IPS-18c (cell line): ENCODE results near the gene MRTFA.
"Not testable (repeated sequence)": the region's sequence is repeated elsewhere in the genome, so short reads cannot be mapped to it uniquely, and the experiment has no call there.

Source experiments
- H3K4me3 ChIP-seq: 2 replicates; pipeline ENCODE4 v1.7.0; 2013; ENCODE audit warnings: low read depth, mild to moderate bottlenecking, low read length, moderate library complexity; ENCODE audit not compliant: insufficient read depth
- H3K9me3 ChIP-seq: one replicate; pipeline ENCODE4 v1.6.1; 2013; ENCODE audit warnings: mild to moderate bottlenecking, low read length, moderate library complexity; ENCODE audit not compliant: control insufficient read depth, insufficient read depth

The MRTFA gene

DNA sequence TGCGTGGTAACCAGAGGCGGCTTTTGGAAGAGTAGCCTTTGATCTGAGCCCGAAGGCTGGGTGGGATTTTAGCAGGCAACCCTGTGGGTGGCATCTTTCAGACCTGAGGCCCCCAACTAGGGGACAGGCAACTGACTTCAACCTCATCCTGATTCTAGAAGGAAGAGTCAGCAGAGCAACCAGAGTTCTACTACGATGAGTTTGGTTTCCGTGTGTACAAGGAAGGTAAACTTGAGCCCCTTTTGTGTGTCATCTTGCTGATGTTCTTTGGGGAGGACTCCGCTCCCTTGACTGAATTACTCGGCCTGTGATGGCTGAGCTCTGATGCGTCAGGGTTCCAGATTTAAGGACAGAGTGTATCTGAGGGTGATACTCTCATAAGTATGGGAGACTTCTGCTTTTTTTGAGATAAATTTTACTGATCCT lies 234.5 kb downstream of the MRTFA start:
- Histone ChIP-seq H3K4me3 (no peak overlapping the region), H3K9me3 (no peaks in the 10 kb centered on the region)

DNA sequence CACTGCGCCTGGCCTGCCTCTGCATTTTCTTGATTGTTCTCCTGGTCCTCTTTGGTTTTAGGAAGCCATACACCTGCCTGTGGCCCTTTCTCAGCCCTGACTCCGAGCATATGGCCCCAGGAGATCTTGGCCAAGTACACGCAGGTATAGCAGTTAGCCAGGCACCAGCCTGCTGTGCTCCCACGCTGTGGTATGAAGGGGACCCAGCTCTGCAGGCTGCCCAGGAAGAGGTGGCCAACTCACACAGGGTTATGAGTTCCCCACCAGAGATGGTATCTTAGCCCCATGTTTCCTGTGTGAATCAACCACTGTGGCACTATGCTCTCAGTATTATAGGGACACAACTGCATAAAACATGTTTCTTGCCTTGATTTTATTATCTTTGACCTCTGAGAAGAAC lies 235.0 kb downstream of the MRTFA start:
- Histone ChIP-seq H3K9me3 (no peaks in the 10 kb centered on the region), H3K4me3 (no peak overlapping the region)

DNA sequence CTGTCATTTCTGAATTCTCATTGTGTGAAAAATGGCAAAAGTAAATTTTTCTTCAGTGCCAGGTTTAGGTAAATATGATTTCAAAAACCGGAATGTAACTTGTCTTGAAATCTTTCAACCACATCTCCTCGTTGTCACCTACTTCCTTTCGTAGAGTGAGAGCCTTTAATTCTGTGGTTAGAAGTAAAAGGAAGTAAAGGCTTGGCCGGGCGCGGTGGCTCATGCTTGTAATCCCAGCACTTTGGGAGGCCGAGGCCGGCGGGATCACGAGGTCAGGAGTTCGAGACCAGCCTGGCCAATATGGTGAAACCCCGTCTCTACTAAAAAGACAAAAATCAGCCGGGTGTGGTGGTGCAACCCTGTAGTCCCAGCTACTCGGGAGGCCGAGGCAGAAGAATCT lies 236.4 kb downstream of the MRTFA start:
- Histone ChIP-seq H3K4me3 (no peak overlapping the region), H3K9me3 (no peaks in the 10 kb centered on the region)

DNA sequence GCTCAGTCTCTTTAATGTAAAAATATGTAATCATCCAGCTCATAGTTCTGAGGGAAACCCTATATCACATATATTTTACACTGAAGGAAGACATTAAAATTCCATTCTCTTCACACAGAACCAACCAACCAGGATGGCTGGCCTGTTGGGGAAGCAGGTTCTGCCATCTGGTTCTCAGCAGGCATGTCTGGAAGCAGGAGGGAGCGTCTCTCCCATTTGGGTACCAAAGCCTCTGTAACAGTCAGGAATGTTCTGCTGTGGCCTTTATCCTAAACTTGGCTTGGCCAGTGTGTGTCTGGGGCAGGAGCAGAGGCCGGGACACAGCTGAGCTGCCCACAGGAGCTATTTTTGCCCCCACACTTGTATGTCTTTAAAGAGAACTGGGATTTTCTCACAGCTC lies 236.9 kb downstream of the MRTFA start:
- Histone ChIP-seq H3K9me3 (no peaks in the 10 kb centered on the region), H3K4me3 (no peak overlapping the region)

DNA sequence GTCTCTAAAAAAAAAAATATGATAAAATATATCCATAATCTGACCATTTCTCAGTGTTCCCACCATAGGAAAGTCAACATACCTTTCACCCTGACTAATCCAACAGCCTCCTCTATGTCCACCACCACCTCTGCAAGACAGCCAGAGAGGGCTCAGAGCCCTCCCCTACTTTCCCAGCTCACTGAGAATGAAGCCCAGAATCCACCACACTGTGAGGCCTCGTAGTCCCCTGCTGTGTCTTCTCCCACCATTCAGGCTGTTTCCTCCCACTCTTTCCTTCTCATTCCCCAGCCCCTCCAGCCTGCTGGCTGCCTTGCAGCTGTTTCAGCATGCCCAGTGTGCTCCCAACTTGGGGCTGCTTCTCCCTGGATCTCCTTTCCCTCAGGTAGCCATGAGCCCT lies 239.1 kb downstream of the MRTFA start:
- H3K4me3 ChIP-seq, result no peak overlapping the region
- H3K9me3 ChIP-seq, result no peaks in the 10 kb centered on the region

DNA sequence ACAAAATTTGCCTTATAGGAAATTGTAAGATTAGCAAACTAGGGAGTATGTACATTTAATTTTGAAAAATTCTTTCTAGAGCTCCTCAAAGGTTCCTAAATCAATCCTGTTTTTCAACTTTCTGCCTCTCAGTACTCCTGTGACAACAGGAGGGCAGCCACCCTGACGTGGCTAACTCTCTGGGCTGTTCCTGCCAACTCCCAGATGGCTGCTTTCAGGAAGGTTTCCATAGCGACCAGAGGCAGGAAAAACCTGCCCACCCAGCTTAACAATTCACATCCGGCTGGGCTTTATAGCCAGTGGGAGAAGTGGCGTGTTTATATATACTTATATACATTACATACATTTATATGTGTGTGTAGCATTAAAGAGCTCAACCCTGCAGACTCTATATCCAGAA lies 239.6 kb downstream of the MRTFA start:
- H3K9me3 ChIP-seq, result peaks cover under 1% of the 10 kb centered on the region
- H3K4me3 ChIP-seq, result no peak overlapping the region

DNA sequence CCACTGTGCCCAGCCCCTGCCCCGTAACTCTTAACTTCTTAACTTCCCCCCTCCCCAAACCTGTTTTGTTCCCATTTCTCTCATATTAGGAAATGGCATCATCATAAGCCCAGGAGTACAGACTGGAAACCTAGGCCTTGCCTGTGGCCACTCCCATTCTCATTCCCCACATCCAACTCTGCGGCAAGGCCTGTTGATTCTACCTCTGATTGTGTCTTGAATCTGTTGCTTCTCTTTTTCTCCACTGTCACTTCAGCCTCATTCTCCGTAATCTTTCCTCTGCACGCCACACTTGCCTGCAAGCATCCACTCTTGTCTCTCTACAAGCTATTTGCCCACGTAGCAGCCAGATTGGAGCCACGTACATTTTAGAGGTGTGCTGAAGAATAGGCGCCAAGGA lies 240.9 kb downstream of the MRTFA start:
- Histone ChIP-seq H3K4me3 (no peak overlapping the region), H3K9me3 (peaks cover 2% of the 10 kb centered on the region)

DNA sequence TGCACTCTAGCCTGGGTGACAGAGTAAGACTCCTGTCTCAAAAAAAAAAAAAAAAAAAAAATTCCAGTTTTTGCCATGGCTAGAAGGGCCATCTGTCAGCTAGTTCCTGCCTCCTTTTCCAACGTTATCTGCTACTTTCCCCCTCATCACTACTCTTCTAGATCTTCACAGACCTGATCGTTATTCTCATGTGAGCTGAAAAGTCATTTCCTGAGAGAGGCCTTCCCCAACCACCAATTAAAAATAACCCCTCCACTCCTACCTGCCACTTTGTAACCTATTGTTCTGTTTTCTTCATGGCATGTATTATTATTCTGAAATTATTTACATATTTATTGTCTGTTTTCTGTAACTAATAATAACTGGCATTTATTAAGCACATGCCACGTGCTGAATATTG lies 241.9 kb downstream of the MRTFA start:
- Histone ChIP-seq H3K4me3 (no peak overlapping the region), H3K9me3 (peaks cover 2% of the 10 kb centered on the region)

DNA sequence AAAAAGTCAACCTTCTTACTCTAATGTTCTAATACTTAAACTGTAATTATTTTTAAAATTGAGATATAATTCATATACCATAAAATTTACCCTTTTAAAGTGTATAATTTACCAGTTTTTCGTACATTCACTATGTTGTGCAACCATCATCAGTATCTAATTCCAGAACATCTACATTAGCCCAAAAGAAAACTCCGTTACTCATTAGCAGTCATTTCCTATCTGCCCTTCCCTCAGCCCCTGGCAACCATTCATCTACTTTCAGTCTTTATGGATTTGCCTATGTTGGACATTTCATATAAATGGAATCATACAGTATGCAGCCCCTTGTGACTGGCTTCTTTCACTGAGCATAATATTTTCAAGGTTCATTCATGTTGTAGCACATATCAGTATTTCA lies 243.9 kb downstream of the MRTFA start:
- Histone ChIP-seq H3K4me3 (no peak overlapping the region), H3K9me3 (peaks cover 2% of the 10 kb centered on the region)

DNA sequence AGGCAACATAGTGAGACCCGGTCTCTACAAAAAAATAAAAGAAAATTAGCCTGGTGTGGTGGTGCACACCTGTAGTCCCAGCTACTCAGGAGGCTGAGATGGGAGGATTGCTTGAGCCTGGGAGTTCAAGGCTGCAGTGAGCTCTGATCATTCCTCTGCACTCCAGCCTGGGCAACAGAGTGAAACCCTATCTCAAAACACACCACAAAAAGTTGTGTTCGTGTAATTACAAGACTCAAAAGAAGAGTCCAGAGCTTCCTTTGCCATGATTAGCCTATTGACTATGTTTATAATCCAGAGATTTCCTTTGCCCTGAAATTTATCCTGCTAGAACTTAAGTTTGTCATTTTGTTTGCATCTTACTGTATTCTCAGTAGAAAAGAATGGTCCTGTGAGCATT lies 245.1 kb downstream of the MRTFA start:
- Histone ChIP-seq H3K9me3 (peaks cover 2% of the 10 kb centered on the region), H3K4me3 (no peak overlapping the region)

DNA sequence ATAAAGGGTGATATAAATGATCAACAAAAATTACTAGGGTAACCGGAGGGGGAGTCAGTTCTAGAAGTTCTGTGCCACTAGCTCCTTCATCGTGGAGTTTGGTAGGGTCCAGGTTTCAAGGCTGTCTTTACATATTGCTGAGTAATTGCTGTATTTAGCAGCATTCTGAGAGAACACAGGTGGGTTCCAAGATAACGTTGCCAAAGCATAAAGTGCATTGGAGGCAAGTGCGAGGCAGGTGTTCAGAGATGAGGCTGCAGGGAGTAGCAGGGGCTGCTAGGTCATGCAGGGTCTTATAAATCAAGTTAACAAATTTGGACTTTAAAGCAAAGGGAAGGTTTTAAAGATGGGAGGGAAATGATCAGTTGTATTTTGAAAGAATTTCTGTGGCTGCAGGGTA lies 248.3 kb downstream of the MRTFA start:
- Histone ChIP-seq H3K4me3 (no peak overlapping the region), H3K9me3 (peaks cover 2% of the 10 kb centered on the region)

DNA sequence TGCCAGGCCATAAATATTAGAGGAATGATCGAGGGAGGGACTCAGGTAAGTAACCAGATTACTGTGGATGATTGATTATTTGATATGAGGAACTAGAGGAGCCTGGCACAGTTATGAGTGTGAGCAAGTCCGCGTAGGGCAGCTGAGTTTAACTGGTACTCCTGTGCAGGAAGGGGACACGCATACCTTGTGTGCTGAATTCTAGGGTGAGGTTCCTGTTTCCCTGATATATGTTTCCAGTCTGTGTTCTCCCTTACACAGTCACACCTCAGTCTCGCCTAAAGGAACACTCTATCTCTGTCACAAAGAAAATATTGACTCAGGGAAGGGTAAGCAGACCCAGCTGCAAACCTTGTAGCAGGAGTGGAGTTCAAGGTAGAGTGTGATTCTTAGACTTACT lies 248.8 kb downstream of the MRTFA start:
- Histone ChIP-seq H3K9me3 (peaks cover 2% of the 10 kb centered on the region), H3K4me3 (no peak overlapping the region)

DNA sequence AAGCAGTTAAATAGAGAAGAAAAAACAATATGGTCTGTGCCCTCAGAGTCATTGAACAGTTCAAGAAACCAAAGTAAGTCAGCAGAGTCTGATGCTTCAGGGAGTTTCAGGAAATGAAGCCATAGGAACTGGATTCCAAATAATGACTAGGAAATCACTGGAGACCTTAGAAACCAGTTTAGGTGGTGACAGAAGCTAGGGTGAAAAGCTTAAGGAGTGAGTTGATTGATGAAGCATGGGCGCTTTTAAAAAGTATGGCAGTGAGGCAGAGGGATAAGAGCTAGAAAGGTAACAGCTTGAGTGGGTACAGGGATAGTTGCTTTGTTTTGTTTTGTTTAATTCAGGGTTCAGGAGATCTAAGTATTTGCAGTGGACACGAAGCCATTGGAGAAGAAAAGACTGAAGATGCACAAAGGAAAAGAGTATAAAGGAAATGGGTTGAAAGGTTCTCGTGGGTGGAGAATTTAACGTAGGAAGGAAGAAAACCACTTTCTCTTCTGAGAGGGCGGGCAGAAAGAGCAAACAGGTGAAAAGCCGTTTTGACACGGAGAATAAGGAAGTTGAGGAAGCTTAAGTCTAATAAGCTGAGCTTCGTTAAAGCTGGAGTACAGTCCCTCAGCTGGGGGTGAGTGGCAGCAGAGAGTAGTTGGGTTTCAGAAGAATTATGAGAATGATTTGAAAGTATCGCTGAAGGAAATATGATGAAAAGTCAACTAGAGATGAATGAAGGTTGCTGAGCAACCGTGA lies 251.3 kb downstream of the MRTFA start:
- Histone ChIP-seq H3K4me3 (no peak overlapping the region), H3K9me3 (no peaks in the 10 kb centered on the region)

DNA sequence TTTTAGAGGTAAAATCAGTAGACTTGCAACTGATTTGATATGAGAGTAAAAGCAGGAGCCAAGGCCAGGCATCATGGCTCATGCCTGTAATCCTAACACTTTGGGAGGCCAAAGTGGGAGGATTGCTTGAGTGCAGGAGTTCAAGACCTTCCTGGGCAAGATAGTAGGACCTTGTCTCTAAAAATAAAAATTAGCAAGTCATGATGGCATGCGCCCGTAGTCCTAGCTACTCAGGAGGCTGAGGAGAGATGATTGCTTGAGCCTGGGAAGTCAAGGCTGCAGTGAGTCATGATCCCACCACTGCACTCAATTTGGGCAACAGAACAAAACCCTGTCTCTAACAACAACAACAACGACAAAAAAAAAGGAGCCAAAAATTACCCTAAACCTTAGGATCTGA lies 252.6 kb downstream of the MRTFA start:
- no peak overlapping the region for H3K4me3 ChIP-seq
- no peaks in the 10 kb centered on the region for H3K9me3 ChIP-seq

DNA sequence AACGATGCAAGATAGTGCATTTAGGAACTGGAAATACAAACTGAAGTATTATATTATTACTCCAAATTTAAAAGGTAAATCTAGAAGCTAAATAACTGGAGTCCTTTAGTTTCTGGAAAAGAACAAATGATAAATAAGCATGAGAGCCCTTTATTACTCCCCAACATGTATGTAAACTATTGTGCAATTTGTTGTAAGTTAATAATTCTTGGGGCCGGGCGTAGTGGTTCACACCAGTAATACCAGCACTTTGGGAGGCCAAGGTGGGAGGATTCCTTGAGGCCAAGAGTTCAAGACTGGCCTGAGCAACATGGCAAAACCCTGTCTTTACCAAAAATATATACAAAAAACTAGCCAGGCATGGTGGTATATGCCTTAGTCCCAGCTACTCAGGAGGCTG lies 255.1 kb downstream of the MRTFA start:
- no peak overlapping the region for H3K4me3 ChIP-seq
- no peaks in the 10 kb centered on the region for H3K9me3 ChIP-seq

DNA sequence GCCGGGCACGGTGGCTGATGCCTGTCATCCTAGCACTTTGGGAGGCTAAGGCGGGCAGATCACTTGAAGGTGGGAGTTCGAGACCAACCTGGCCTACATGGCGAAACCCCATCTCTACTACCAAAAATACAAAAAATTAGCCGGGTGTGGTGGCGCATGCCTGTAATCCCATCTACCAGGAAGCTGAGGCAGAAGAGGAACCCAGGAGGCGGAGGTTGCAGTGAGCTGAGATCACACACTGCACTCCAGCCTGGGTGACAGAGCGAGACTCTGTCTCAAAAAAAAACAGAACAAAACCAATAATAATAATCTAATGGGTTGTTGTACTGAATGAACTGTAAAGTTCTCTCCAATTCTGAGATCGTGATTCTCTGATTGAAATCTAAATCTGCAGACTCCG lies 258.1 kb downstream of the MRTFA start:
- not testable (repeated sequence) for H3K4me3 ChIP-seq

DNA sequence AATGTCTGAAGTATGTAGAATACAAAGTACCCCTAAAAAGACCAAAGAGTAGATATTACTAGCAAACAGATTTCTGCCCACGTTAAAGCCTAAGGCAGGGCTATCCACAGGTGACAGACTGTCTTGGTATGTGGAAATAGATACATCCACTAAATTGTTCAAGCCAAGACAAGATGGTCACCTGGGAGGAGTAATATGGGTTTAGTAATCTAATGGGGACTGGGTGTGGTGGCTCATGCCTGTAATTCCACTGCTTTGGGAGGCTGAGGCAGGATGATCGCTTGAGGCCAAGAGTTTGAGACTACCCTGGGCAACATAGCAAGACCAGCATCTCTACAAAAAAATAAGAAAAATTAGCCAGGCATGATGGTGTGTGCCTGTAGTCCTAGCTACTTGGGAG lies 258.6 kb downstream of the MRTFA start:
- no peaks in the 10 kb centered on the region for H3K9me3 ChIP-seq
- H3K4me3 ChIP-seq, result no peak overlapping the region

More for the DNA sequence above, 258.1 kb downstream of the MRTFA start:
- not testable (repeated sequence) for H3K9me3 ChIP-seq

DNA sequence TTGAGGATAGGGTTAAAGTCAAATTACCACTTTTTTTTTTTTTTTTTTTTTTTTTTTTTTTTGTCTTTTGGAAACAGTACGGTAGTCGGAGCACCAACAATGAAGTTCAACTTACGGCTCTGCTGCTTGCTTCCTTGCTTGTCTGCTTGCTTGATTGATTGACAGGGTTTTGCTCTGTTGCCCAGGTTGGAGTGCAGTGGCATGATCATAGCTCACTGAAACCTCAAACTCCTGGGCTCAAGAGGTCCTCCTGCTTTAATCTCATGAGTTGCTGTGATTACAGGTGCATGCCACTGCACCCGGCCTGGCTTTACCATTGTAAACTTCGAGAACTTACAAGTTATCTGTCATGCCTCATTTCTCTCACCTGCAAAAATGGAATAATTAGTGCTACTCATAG lies 260.4 kb downstream of the MRTFA start:
- Histone ChIP-seq H3K4me3 (no peak overlapping the region), H3K9me3 (no peaks in the 10 kb centered on the region)

DNA sequence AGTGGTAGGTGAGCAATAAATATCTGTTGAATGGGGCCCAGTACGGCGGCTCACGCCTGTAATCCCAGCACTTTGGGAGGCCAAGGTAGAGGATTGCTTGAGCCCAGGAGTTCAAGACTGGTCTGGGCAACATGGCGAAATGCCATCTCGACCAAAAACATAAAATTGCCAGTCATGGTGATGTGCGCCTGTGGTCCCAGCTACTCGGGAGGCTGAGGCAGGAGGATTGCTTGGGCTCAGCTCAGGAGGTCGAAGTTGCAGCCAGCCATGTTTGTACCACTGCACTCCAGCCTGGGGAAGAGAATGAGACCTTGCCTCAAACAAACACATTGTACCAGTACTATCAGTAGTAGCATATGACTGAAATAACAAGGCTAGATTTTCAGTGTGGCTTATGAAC lies 262.0 kb downstream of the MRTFA start:
- Histone ChIP-seq H3K9me3 (no peaks in the 10 kb centered on the region), H3K4me3 (no peak overlapping the region)
